Brain microvascular endothelial cell (primary cell): ENCODE data around the gene ZNF3.

Experiments
- DNase-seq: peaks from one replicate; pipeline ENCODE4 v3.0.0-alpha.2; 2020
- H3K27ac ChIP-seq: fragments of 250-450 bp; sonication (Bioruptor Pico); 2 replicates; pipeline ENCODE4 v1.5.1; 2020; ENCODE audit warnings: mild to moderate bottlenecking, moderate library complexity
- H3K27me3 ChIP-seq: fragments of 250-450 bp; sonication (Bioruptor Pico); replicated peaks from 2 replicates; pipeline ENCODE4 v1.5.1; 2020; ENCODE audit warnings: mild to moderate bottlenecking
- H3K36me3 ChIP-seq: fragments of 250-450 bp; sonication (Bioruptor Pico); replicated peaks from 2 replicates; pipeline ENCODE4 v1.5.1; 2020; ENCODE audit warnings: mild to moderate bottlenecking
- H3K4me3 ChIP-seq: 2 replicates; pipeline ENCODE4 v1.5.1; 2011; ENCODE audit warnings: low read depth, mild to moderate bottlenecking, control low read depth, low read length, moderate library complexity
- CTCF ChIP-seq: IDR thresholded peaks from 2 replicates; pipeline ENCODE4 v1.5.1; 2011; ENCODE audit warnings: low read depth, mild to moderate bottlenecking, moderate library complexity, low read length, control low read depth, inconsistent platforms; ENCODE audit errors: missing control alignments
- in situ Hi-C: cut with HindIII; loops from 2 replicates; pipeline ENCODE4 v1.10.0; 2017; ENCODE audit warnings: low sequenced_read_pairs, low pct_ligation_motif_present

Gene ZNF3

GRCh38 chr7:100126931-100127865 lies 45.7 kb upstream of the ZNF3 start, which contains the start of gene MBLAC1:
MBLAC1 (plus strand) TSS chr7:100126967; CDS start chr7:100127396, 429 bp downstream.
- Histone ChIP-seq H3K27ac (peak within 1 kb of the TSS; percentile 97), H3K36me3 (no peaks in the 10 kb centered on the region), H3K4me3 (peak within 1 kb of the TSS; percentile 89), H3K27me3 (no peaks in the 10 kb centered on the region)
- DNase-seq, result peak; percentile 86
- TF ChIP-seq CTCF, result no peak
- in situ Hi-C loops, result no loop called here

GRCh38 chr7:100126239-100126930 lies 44.9 kb upstream of the ZNF3 start:
- no peaks in the 10 kb centered on the region for H3K36me3 ChIP-seq
- TF ChIP-seq CTCF, result no peak
- H3K27ac ChIP-seq, result peak overlapping the region; percentile 97
- H3K4me3 ChIP-seq, result peak overlapping the region; percentile 89
- in situ Hi-C loops, result no loop called here
- DNase-seq, result no peak
- no peaks in the 10 kb centered on the region for H3K27me3 ChIP-seq

GRCh38 chr7:100124301-100125230 lies 43.0 kb upstream of the ZNF3 start:
- DNase-seq, result no peak
- in situ Hi-C loops, result no loop called here
- no peak overlapping the region for H3K4me3 ChIP-seq
- no peak overlapping the region for H3K27ac ChIP-seq
- TF ChIP-seq CTCF, result no peak
- H3K36me3 ChIP-seq, result no peaks in the 10 kb centered on the region
- H3K27me3 ChIP-seq, result no peaks in the 10 kb centered on the region

- no peaks in the 10 kb centered on the region for H3K27me3 ChIP-seq
- in situ Hi-C loops, result no loop called here
- H3K4me3 ChIP-seq, result no peak overlapping the region
- no peak for TF ChIP-seq CTCF
- no peak overlapping the region for H3K27ac ChIP-seq
- no peak for DNase-seq
- H3K36me3 ChIP-seq, result no peaks in the 10 kb centered on the region
Observed at GRCh38 chr7:100122568-100122967, 41.0 kb upstream of the ZNF3 start.

- in situ Hi-C loops, result no loop called here
- H3K36me3 ChIP-seq, result no peaks in the 10 kb centered on the region
- H3K27me3 ChIP-seq, result no peaks in the 10 kb centered on the region
- DNase-seq, result no peak
- H3K27ac ChIP-seq, result no peak overlapping the region
- TF ChIP-seq CTCF, result no peak
- no peak overlapping the region for H3K4me3 ChIP-seq
Observed at GRCh38 chr7:100122067-100122466, 40.5 kb upstream of the ZNF3 start.
